GM12878 (cell line): ENCODE results near the gene RALGDS. TPM values are rescaled to one million over a fixed set of nuclear protein-coding genes. Genes with fewer than 3 reads are reported as not detected.
A peak's percentile ranks its signal among the peaks of the same experiment; 100 is the strongest.

Source experiments
- ATAC-seq: fragments of 200-7000 bp; cut with Tn5 transposase; 3 replicates; pipeline ENCODE4 v1.9.1; 2020; ENCODE audit warnings: mild to moderate bottlenecking, moderate library complexity
- BruUV-seq: library from RNA; stranded (reverse); fragments of 400-500 nt; replicated peaks from 2 replicates; lab custom pipeline; 2021; lab: Mats Ljungman, UMichigan
- CTCF ChIA-PET: fragments of 300-600 bp; sonication (Branson Sonifier 250); formaldehyde crosslinking; extraction: SDS; loops from one replicate; lab custom pipeline; 2021; ENCODE audit warnings: inconsistent platforms; lab: Yijun Ruan, JAX
- POLR2A ChIA-PET: fragments of 350-600 bp; formaldehyde crosslinking; extraction: SDS; loops from one replicate; lab custom pipeline; 2021; ENCODE audit warnings: inconsistent platforms; lab: Charles Lee
- RAD21 ChIA-PET: fragments of 300-600 bp; sonication (Branson Sonifier 250); formaldehyde crosslinking; loops from one replicate; lab custom pipeline; 2023; ENCODE audit warnings: antibody characterized with exemption; ENCODE audit not compliant: unreplicated experiment; lab: Charles Lee
- SMC1A ChIA-PET: fragments of 300-600 bp; sonication (Branson Sonifier 250); formaldehyde crosslinking; loops from one replicate; lab custom pipeline; 2023; ENCODE audit not compliant: unreplicated experiment, uncharacterized antibody; lab: Charles Lee
- DNase-seq: peaks from one replicate; pipeline ENCODE4 v3.0.0-alpha.2; 2011; ENCODE audit warnings: low read depth, low spot score
- FAIRE-seq: peaks from 3 replicates; lab custom pipeline; 2011; peaks lifted over from hg19 to GRCh38; lab: Jason Lieb, UNC
- H2AFZ ChIP-seq: 2 replicates; pipeline ENCODE4 v1.6.0; 2011; ENCODE audit warnings: low read depth, low read length, control low read depth; ENCODE audit not compliant: control insufficient read depth
- H3K27ac ChIP-seq: 2 replicates; pipeline ENCODE4 v1.5.1; 2011; ENCODE audit warnings: control low read depth; ENCODE audit not compliant: control insufficient read depth, insufficient read depth
- H3K27me3 ChIP-seq, 2 experiments: replicated peaks in 1 of 2; 2 replicates each; pipeline versions ENCODE4 v1.6.0 to v1.6.1; 2011; ENCODE audit warnings: low read length in 1 of 2; ENCODE audit not compliant: control insufficient read depth in 2 of 2, insufficient read depth in 2 of 2
- H3K36me3 ChIP-seq, 2 experiments: 2 replicates each; pipeline ENCODE4 v1.5.1; 2011; ENCODE audit warnings: low read length in 1 of 2; ENCODE audit not compliant: control insufficient read depth in 2 of 2, insufficient read depth in 2 of 2
- H3K4me1 ChIP-seq: 2 replicates; pipeline ENCODE4 v1.6.1; 2011; ENCODE audit warnings: mild to moderate bottlenecking, low read length, moderate library complexity, mixed read lengths; ENCODE audit not compliant: control insufficient read depth, insufficient read depth
- H3K4me2 ChIP-seq: 2 replicates; pipeline ENCODE4 v1.6.0; 2011; ENCODE audit warnings: control low read depth; ENCODE audit not compliant: control insufficient read depth, insufficient read depth
- H3K4me3 ChIP-seq: fragments of 200-600 bp; sonication (generic); 2 replicates; pipeline ENCODE4 v1.5.1; 2016
- H3K79me2 ChIP-seq: 2 replicates; pipeline ENCODE4 v1.6.0; 2011; ENCODE audit warnings: low read length; ENCODE audit not compliant: control insufficient read depth, insufficient read depth
- H3K9ac ChIP-seq: 2 replicates; pipeline ENCODE4 v1.8.0; 2011; ENCODE audit warnings: low read length, control low read depth, mixed read lengths; ENCODE audit not compliant: control insufficient read depth, insufficient read depth
- H3K9me3 ChIP-seq: replicated peaks from 3 replicates; pipeline ENCODE4 v1.5.1; 2011; ENCODE audit warnings: mild to moderate bottlenecking, low read length; ENCODE audit not compliant: control insufficient read depth, insufficient read depth
- H4K20me1 ChIP-seq: 2 replicates; pipeline ENCODE4 v1.6.0; 2011; ENCODE audit not compliant: control insufficient read depth, insufficient read depth
- ATF3 ChIP-seq: IDR thresholded peaks from 2 replicates; pipeline ENCODE4 v1.6.1; 2011; ENCODE audit warnings: low read depth, mild to moderate bottlenecking, low read length, moderate library complexity, borderline replicate concordance; ENCODE audit errors: extremely low read depth
- CBX5 ChIP-seq: sonication (generic); IDR thresholded peaks from 2 replicates; pipeline ENCODE4 v1.6.1; 2016; ENCODE audit warnings: low read depth, moderate library complexity, mild to moderate bottlenecking, inconsistent platforms
- RAD21 ChIP-seq: IDR thresholded peaks from 2 replicates; pipeline ENCODE4 v1.6.1; 2011; ENCODE audit warnings: mild to moderate bottlenecking, low read depth, low read length, moderate library complexity; ENCODE audit not compliant: insufficient read depth
- SMARCA5 ChIP-seq: fragments of 450-650 bp; IDR thresholded peaks from 2 replicates; pipeline ENCODE4 v1.6.1; 2017; ENCODE audit warnings: mild to moderate bottlenecking
- SP1 ChIP-seq: IDR thresholded peaks from one replicate; pipeline ENCODE4 v1.6.1; 2011; ENCODE audit warnings: low read depth, low read length
- WGBS: methylation state at CpG from one replicate; pipeline ENCODE4 v1.1.6; 2016; ENCODE audit warnings: low lambda C conversion rate; ENCODE audit not compliant: insufficient replicate concordance, insufficient coverage; ENCODE audit errors: missing lambda C conversion rate; 5-methylcytosine and 5-hydroxymethylcytosine counted together
- in situ Hi-C: fragments of 300-500 bp; cut with MboI; formaldehyde crosslinking; loops from 9 replicates; pipeline ENCODE4 v1.14.3; 2018; ENCODE audit warnings: mixed read lengths
- intact Hi-C: fragments of 100-400 bp; cut with micrococcal nuclease; formaldehyde crosslinking; loops from one replicate; pipeline ENCODE4 v1.14.2; 2022; ENCODE audit not compliant: unreplicated experiment
- polyA plus RNA-seq, 11 experiments: library from polyadenylated mRNA; depleted of rRNA in 4 of 11; unstranded in 6 of 11; stranded (reverse) in 5 of 11; fragments of >200 nt; fragmentation: Nextera tagmentation in 4 of 11; fragmentation: Illumina TruSeq in 1 of 11; extraction: Ambion mirVana in 4 of 11; extraction: Trizol in 1 of 11; gene quantifications; 1 replicate in 1 of 11; 2 replicates in 10 of 11; pipeline versions ENCODE4 v1.2.1 to v1.2.3, GENCODE V29; 2011 to 2016; ENCODE audit warnings: inconsistent platforms in 2 of 11, missing spikeins in 2 of 11, low read depth in 1 of 11
- total RNA-seq, 4 experiments: library from RNA; depleted of rRNA in 3 of 4; stranded (reverse); fragments of >200 nt in 3 of 4; fragmentation: Illumina TruSeq in 1 of 4; extraction: Trizol in 1 of 4; gene quantifications; 2 replicates each; pipeline versions ENCODE4 v1.2.1 to v1.2.3, GENCODE V29; 2013 to 2021

The RALGDS gene
- total and polyA plus RNA-seq, 10 of the 15 experiments (the other 5 are each of a cell fraction or from before 2014, with no cell fraction given) = 1.3 to 48.6 (median 21.2) TPM

- Histone ChIP-seq H3K27me3 (no peaks in the 10 kb centered on the region), H3K27ac (no peak overlapping the region), H3K9me3 (no peaks in the 10 kb centered on the region), H3K4me2 (no peak overlapping the region), H3K4me1 (peaks cover 3% of the 10 kb centered on the region), H3K36me3 (no peaks in the 10 kb centered on the region), H3K9ac (no peak overlapping the region), H3K4me3 (no peak overlapping the region), H3K79me2 (no peaks in the 10 kb centered on the region), H2AFZ (no peak overlapping the region), H4K20me1 (no peaks in the 10 kb centered on the region)
- POLR2A ChIA-PET = no interaction called here
- FAIRE-seq = no peak
- RAD21 ChIA-PET = no interaction called here
- SMC1A ChIA-PET = no interaction called here
- in situ Hi-C loops (no loop called here), intact Hi-C loops (no loop called here)
- 64% methylated on average over 2 of the region's 2 CpGs for WGBS
- CTCF ChIA-PET = no interaction called here
- DNase-seq = no peak
- BruUV-seq = no TSS peak
- TF ChIP-seq ATF3 (no peak), CBX5 (no peak), SP1 (no peak)
- ATAC-seq = no peak
Observed at GRCh38 chr9:133165452-133165730, 44.4 kb upstream of the RALGDS start.

- H3K4me3 ChIP-seq = peak overlapping the region; percentile 75; the same call in 1 of the 2 replicates
- no peak for ATAC-seq
- RAD21 ChIA-PET = no interaction called here
Observed at GRCh38 chr9:133164191-133164590, 43.2 kb upstream of the RALGDS start.

More at GRCh38 chr9:133164191-133164590, 43.2 kb upstream of the RALGDS start:
- no peaks in the 10 kb centered on the region for H4K20me1 ChIP-seq
- H3K79me2 ChIP-seq = no peaks in the 10 kb centered on the region
- TF ChIP-seq SMARCA5 (peak; percentile 8; the same call in 1 of the 2 replicates), RAD21 (no peak)
- ChIA-PET POLR2A (no interaction called here), CTCF (no interaction called here), SMC1A (no interaction called here)
- H3K9ac ChIP-seq = peak overlapping the region; percentile 62; the same call in 1 of the 2 replicates
- FAIRE-seq (no peak), DNase-seq (no peak)
- no peaks in the 10 kb centered on the region for H3K36me3 ChIP-seq
- H3K27me3 ChIP-seq = no peaks in the 10 kb centered on the region
- WGBS = 50% methylated on average over 12 of the region's 13 CpGs
- in situ Hi-C loops = no loop called here
- H2AFZ ChIP-seq = peak overlapping the region; percentile 66
- BruUV-seq = no TSS peak
- intact Hi-C loops = no loop called here
- no peak overlapping the region for H3K27ac ChIP-seq
- no peaks in the 10 kb centered on the region for H3K9me3 ChIP-seq
- peaks cover 3% of the 10 kb centered on the region for H3K4me1 ChIP-seq
- peak overlapping the region; percentile 83 for H3K4me2 ChIP-seq
